22Rv1 (cell line): ENCODE results near the gene BYSL.

Experiments used
- ZFX ChIP-seq: fragments of 450-650 bp; IDR thresholded peaks from 2 replicates; pipeline ENCODE4 v1.6.1; 2017; ENCODE audit warnings: antibody characterized with exemption, borderline replicate concordance
- TF ChIP-seq, protein P1 (sequence below): fragments of 450-650 bp; IDR thresholded peaks from 2 replicates; pipeline ENCODE4 v1.5.1; 2017; ENCODE audit warnings: mild to moderate bottlenecking

DNA sequence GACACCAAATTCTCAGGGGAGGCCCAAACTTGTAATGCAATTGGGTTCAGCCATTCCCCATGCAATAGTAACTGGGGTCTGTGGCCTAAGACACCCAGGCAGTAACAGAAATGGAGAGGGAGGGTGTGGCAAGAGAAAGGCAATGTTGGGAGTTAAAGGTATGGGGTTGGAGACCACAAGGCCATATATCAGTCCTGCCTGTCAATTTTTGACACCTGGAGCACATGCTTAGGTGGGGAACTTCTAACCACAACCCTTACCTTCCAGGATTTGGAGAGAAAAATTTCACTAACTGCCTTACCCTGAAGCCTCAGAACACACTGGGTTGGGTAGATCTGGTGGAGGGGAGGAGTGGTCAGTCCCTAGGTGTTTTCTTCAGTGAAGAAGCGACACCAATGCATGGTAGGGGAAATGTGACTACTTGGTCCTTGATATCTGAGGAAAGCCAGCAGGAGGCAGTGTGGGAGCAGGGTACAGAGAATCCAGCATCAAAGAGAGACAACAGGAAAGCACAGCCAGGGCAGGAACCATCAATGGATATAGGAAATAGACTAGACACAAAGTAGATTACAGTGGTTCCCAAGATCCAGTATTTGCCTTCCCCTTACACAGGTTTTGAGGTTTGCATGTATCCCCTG is 19.3 kb upstream of the BYSL start:
- TF ChIP-seq, protein P1, sequence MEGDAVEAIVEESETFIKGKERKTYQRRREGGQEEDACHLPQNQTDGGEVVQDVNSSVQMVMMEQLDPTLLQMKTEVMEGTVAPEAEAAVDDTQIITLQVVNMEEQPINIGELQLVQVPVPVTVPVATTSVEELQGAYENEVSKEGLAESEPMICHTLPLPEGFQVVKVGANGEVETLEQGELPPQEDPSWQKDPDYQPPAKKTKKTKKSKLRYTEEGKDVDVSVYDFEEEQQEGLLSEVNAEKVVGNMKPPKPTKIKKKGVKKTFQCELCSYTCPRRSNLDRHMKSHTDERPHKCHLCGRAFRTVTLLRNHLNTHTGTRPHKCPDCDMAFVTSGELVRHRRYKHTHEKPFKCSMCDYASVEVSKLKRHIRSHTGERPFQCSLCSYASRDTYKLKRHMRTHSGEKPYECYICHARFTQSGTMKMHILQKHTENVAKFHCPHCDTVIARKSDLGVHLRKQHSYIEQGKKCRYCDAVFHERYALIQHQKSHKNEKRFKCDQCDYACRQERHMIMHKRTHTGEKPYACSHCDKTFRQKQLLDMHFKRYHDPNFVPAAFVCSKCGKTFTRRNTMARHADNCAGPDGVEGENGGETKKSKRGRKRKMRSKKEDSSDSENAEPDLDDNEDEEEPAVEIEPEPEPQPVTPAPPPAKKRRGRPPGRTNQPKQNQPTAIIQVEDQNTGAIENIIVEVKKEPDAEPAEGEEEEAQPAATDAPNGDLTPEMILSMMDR, result peak; percentile 52
- no peak for TF ChIP-seq ZFX
